HG03045 (cell line): ENCODE data around the gene PPFIA1.

Experiments
- ATAC-seq: cut with Tn5 transposase; IDR thresholded peaks from one replicate; pipeline ENCODE4 v1.9.1; 2021; ENCODE audit warnings: mild to moderate bottlenecking, moderate library complexity; ENCODE audit not compliant: unreplicated experiment

The PPFIA1 gene

GRCh38 chr11:70409437-70409836, 138.9 kb downstream of the PPFIA1 start:
- no peak for ATAC-seq

GRCh38 chr11:70409871-70410270, 139.4 kb downstream of the PPFIA1 start:
- ATAC-seq, result no peak

GRCh38 chr11:70410276-70411205, 140.1 kb downstream of the PPFIA1 start:
- no peak for ATAC-seq

- ATAC-seq, result no peak
Measured at GRCh38 chr11:70411713-70412452, 141.4 kb downstream of the PPFIA1 start.

- no peak for ATAC-seq
Measured at GRCh38 chr11:70413151-70413550, 142.7 kb downstream of the PPFIA1 start.

GRCh38 chr11:70414341-70415100, 144.0 kb downstream of the PPFIA1 start:
- ATAC-seq, result no peak

- ATAC-seq, result no peak
Measured at GRCh38 chr11:70415191-70415590, 144.7 kb downstream of the PPFIA1 start.

GRCh38 chr11:70415642-70416395, 145.3 kb downstream of the PPFIA1 start:
- ATAC-seq, result no peak

- no peak for ATAC-seq
Measured at GRCh38 chr11:70416881-70417280, 146.4 kb downstream of the PPFIA1 start.

GRCh38 chr11:70418130-70418529, 147.6 kb downstream of the PPFIA1 start:
- no peak for ATAC-seq

GRCh38 chr11:70419307-70420007, 149.0 kb downstream of the PPFIA1 start:
- no peak for ATAC-seq

GRCh38 chr11:70420008-70420464, 149.5 kb downstream of the PPFIA1 start:
- no peak for ATAC-seq

GRCh38 chr11:70420496-70420895, 150.0 kb downstream of the PPFIA1 start:
- no peak for ATAC-seq

- no peak for ATAC-seq
Measured at GRCh38 chr11:70421123-70421522, 150.6 kb downstream of the PPFIA1 start.

GRCh38 chr11:70422692-70423522, 152.4 kb downstream of the PPFIA1 start:
- ATAC-seq, result no peak

GRCh38 chr11:70423523-70424505, 153.3 kb downstream of the PPFIA1 start:
- ATAC-seq, result no peak

- no peak for ATAC-seq
Measured at GRCh38 chr11:70424765-70425344, 154.4 kb downstream of the PPFIA1 start.
